Vagina (tissue), 2 donors: Measurements from ENCODE around the gene UBP1. TPM values are rescaled to one million over a fixed set of nuclear protein-coding genes. Genes with fewer than 3 reads are reported as not detected.

Experiments
- DNase-seq, 2 donors: peaks; one replicate each; pipeline ENCODE4 v3.0.0-alpha.2; 2017; ENCODE audit errors: extremely low spot score in 2 of 2
- H3K27ac ChIP-seq: fragments of 200-600 bp; sonication (generic); one replicate; pipeline ENCODE4 v1.5.1; 2019
- H3K27me3 ChIP-seq: fragments of 200-600 bp; sonication (generic); one replicate; pipeline ENCODE4 v1.5.1; 2019
- H3K36me3 ChIP-seq, 2 donors: fragments of 200-600 bp; sonication (generic); one replicate each; pipeline ENCODE4 v1.5.1; 2017 to 2019
- H3K4me1 ChIP-seq: fragments of 200-600 bp; sonication (generic); one replicate; pipeline ENCODE4 v1.5.1; 2019
- H3K4me3 ChIP-seq, 2 donors: fragments of 200-600 bp; sonication (generic); 1 replicate in 1 of 2; 2 replicates in 1 of 2; pipeline ENCODE4 v1.5.1; 2016 to 2019
- H3K9me3 ChIP-seq: fragments of 200-600 bp; sonication (generic); one replicate; pipeline ENCODE4 v1.5.1; 2019
- POLR2A ChIP-seq, 2 donors: fragments of 450-650 bp; IDR thresholded peaks; one replicate each; pipeline ENCODE4 v1.6.1; 2017; ENCODE audit warnings: antibody characterized with exemption in 2 of 2, mild to moderate bottlenecking in 2 of 2, moderate library complexity in 2 of 2
- POLR2AphosphoS5 ChIP-seq, 2 donors: sonication (generic); formaldehyde crosslinking; IDR thresholded peaks; one replicate each; pipeline ENCODE4 v1.9.0; 2017; ENCODE audit warnings: antibody characterized with exemption in 2 of 2, mild to moderate bottlenecking in 2 of 2, low read depth in 1 of 2; ENCODE audit not compliant: insufficient read depth in 1 of 2
- intact Hi-C: fragments of 100-400 bp; cut with DNase I; formaldehyde crosslinking; loops from one replicate; pipeline ENCODE4 v1.15.1; 2023
- total RNA-seq: library from RNA; depleted of rRNA; stranded (reverse); fragments of >200 nt; gene quantifications from one replicate; pipeline ENCODE4 v1.2.3, GENCODE V29; 2016
- TF ChIP-seq, protein P1 (sequence below), 3 experiments: fragments of 450-650 bp in 2 of 3; fragments of 200-600 bp in 1 of 3; sonication (generic) in 1 of 3; IDR thresholded peaks; one replicate each; pipeline ENCODE4 v1.5.1; 2017 to 2019; ENCODE audit warnings: antibody characterized with exemption in 3 of 3, mild to moderate bottlenecking in 2 of 3, moderate library complexity in 2 of 3

UBP1 gene
- total RNA-seq, 1 donor from 2014 or later: 52.1 TPM

DNA sequence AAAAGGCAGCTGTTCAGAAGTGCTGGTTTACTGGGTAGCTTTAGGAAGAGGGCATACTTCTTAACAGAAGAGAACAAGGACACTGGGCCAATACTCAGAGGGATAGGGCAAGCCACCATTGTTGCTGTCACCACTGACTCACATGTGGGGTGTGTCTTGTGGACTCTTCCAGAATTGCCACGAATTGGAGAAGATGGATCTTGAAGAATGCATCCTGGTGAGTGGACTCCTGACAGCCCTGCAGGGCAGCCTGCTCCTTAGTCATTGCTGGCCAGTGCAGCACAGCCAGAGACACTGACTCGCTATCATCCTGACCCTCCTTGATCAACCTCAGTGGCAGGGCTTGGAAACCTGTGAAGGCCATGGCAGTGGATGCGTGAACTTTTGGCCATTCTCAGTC, 62.3 kb downstream of the UBP1 start:
- no peak overlapping the region for H3K4me3 ChIP-seq
- TF ChIP-seq POLR2A (IDR thresholded peaks at IDR 0.05): no peak
- H3K36me3 ChIP-seq: peaks cover 0 to 10% of the 10 kb centered on the region in 2 donors
- DNase-seq: no peak
- H3K27ac ChIP-seq: no peak overlapping the region
- no peaks in the 10 kb centered on the region for H3K9me3 ChIP-seq
- no peaks in the 10 kb centered on the region for H3K27me3 ChIP-seq
- peaks cover under 1% of the 10 kb centered on the region for H3K4me1 ChIP-seq
- intact Hi-C loops: loop anchor here (10.0 kb wide), 1 partner anchor 233 kb away; no protein-coding TSS in a partner anchor

DNA sequence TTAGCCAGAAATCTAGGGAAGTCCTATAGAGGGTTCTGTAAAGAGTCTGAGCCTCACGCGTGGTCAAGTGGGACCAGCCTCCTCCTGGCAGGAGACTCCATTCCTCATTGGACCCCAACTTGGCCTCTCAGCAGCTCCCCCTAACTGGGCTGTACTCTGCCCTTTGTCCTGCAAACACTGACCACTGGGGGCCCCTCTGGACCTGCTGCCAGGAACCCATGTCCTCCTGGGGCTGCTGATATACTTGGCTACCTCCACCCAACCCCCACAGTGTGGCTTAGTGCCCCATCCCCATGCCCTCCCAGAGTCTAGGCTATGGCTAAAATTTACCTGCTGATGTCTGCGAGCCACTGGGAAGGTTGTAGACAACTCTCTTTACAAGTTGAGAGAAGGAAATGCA, 62.7 kb downstream of the UBP1 start:
- Histone ChIP-seq H3K27me3 (no peaks in the 10 kb centered on the region), H3K36me3 (peaks cover 0 to 10% of the 10 kb centered on the region in 2 donors), H3K4me1 (peaks cover 4% of the 10 kb centered on the region), H3K9me3 (no peaks in the 10 kb centered on the region), H3K27ac (no peak overlapping the region), H3K4me3 (no peak overlapping the region)
- no peak for TF ChIP-seq POLR2AphosphoS5 (IDR thresholded peaks at IDR 0.05; ENCODE audit: insufficient read depth in 1 of 2, low read depth in 1 of 2)
- DNase-seq: no peak
- intact Hi-C loops: loop anchor here (10.0 kb wide), 1 partner anchor 233 kb away; no protein-coding TSS in a partner anchor

DNA sequence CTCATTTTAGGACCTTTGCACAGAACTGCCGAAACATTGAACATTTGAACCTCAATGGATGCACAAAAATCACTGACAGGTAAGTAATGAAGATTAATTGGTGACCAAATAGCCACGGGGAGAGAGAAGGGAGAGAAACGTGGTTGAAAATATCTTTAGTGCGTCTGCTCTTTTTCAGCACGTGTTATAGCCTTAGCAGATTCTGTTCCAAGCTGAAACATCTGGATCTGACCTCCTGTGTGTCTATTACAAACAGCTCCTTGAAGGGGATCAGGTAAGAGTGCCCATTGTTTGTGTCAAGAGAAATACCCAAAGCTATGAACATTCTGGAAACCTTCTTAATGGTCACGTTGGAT, 67.1 kb downstream of the UBP1 start:
- no peak for DNase-seq
- TF ChIP-seq POLR2A (IDR thresholded peaks at IDR 0.05): no peak
- no peak for TF ChIP-seq POLR2AphosphoS5 (IDR thresholded peaks at IDR 0.05; ENCODE audit: insufficient read depth in 1 of 2, low read depth in 1 of 2)
- TF ChIP-seq, protein P1, sequence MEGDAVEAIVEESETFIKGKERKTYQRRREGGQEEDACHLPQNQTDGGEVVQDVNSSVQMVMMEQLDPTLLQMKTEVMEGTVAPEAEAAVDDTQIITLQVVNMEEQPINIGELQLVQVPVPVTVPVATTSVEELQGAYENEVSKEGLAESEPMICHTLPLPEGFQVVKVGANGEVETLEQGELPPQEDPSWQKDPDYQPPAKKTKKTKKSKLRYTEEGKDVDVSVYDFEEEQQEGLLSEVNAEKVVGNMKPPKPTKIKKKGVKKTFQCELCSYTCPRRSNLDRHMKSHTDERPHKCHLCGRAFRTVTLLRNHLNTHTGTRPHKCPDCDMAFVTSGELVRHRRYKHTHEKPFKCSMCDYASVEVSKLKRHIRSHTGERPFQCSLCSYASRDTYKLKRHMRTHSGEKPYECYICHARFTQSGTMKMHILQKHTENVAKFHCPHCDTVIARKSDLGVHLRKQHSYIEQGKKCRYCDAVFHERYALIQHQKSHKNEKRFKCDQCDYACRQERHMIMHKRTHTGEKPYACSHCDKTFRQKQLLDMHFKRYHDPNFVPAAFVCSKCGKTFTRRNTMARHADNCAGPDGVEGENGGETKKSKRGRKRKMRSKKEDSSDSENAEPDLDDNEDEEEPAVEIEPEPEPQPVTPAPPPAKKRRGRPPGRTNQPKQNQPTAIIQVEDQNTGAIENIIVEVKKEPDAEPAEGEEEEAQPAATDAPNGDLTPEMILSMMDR (IDR thresholded peaks at IDR 0.05): no peak
- Histone ChIP-seq H3K36me3 (peaks cover 0 to 10% of the 10 kb centered on the region in 2 donors), H3K27me3 (no peaks in the 10 kb centered on the region), H3K27ac (no peak overlapping the region), H3K4me1 (peaks cover 4% of the 10 kb centered on the region), H3K9me3 (no peaks in the 10 kb centered on the region), H3K4me3 (no peak overlapping the region)
- intact Hi-C loops: loop anchor here (10.0 kb wide), 1 partner anchor 228 kb away; no protein-coding TSS in a partner anchor

DNA sequence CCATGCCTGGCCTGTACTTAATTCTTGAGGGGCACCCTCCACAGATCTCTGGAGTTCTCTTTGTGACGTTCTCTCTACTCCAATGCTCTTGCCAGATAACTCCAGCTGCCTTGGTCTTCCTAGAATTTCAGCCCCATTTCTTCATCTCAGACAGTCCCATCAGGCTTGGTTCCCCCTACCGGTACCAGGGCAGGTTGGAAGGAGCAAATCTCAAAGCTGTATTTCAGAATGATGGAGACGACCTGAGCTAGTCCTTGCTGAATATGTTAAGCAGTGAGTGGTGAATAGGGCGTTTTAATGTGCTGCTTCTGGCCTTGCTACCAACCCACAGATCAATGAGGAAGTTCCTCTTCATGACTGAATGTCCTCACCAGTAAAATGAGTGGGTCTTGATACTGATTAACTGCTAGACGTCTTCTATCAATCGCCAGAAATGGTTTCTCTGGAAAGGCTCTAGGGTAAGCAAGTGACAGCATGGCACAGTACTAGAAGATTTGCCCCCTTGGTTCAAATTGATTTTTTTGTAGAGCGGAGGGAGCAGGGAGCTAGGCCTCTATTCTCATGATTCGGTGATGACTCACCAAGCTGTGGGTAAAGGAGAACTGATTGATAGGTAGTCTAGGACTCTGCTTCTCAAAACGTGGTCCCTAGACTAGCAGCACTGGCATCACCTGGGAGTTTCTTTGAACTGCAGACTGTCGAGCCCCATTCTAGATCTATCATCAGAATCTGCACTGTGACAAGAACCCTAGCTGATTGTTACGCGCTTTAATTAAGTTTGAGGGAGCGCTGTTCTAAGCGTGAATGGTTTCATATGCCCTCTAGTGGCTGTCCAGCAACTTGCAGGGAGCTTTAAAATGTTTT, 67.8 kb downstream of the UBP1 start:
- Histone ChIP-seq H3K4me3 (no peak overlapping the region), H3K9me3 (no peaks in the 10 kb centered on the region), H3K27me3 (no peaks in the 10 kb centered on the region), H3K36me3 (peaks cover 0 to 10% of the 10 kb centered on the region in 2 donors), H3K4me1 (peaks cover 4% of the 10 kb centered on the region), H3K27ac (no peak overlapping the region)
- no peak for TF ChIP-seq POLR2A (IDR thresholded peaks at IDR 0.05)
- TF ChIP-seq POLR2AphosphoS5 (IDR thresholded peaks at IDR 0.05; ENCODE audit: insufficient read depth in 1 of 2, low read depth in 1 of 2): peak in 1 of 2 donors; percentile 37
- TF ChIP-seq, protein P1 (IDR thresholded peaks at IDR 0.05): peak; percentile 63 to 80 (median 80)
- no peak for DNase-seq
- intact Hi-C loops: loop anchor here (10.0 kb wide), 1 partner anchor 228 kb away; no protein-coding TSS in a partner anchor

DNA sequence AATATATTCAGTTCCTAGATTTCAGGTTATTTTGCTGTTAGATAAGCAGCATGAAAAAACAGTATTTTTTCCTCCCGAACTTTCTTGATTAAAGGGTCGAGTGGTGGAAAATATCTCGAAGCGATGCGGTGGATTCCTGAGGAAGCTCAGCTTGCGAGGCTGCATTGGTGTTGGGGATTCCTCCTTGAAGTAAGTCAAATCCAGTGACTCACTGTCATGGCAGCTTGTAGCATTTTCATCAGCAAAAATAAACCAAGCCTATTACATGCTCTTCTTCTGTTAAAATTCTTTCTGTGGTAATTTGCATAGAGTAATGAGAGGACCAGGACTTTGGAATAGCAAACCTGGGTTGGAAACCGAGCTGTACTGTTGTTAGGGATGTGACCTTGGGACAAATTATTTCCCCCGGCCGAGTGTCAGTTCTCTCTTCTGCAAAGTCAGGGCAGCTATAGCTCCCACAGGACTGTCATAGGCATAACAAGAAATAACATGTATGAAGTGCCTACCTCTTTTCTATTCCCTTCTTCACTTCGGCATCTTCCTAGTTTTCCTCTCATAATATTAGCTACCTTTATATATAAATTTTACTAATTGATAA, 75.6 kb downstream of the UBP1 start:
- no peak for TF ChIP-seq POLR2AphosphoS5 (IDR thresholded peaks at IDR 0.05; ENCODE audit: insufficient read depth in 1 of 2, low read depth in 1 of 2)
- TF ChIP-seq, protein P1 (IDR thresholded peaks at IDR 0.05): no peak
- TF ChIP-seq POLR2A (IDR thresholded peaks at IDR 0.05): no peak
- intact Hi-C loops: no loop called here
- Histone ChIP-seq H3K36me3 (no peaks in the 10 kb centered on the region), H3K4me3 (no peak overlapping the region), H3K4me1 (no peaks in the 10 kb centered on the region), H3K27me3 (no peaks in the 10 kb centered on the region), H3K9me3 (no peaks in the 10 kb centered on the region), H3K27ac (no peak overlapping the region)
- DNase-seq: no peak
